Raji (cell line): ENCODE data around the gene NCCRP1.

Source experiments
- POLR2A ChIP-seq: IDR thresholded peaks from 2 replicates; pipeline ENCODE4 v1.6.1; 2011; ENCODE audit warnings: low read depth, low read length, control low read depth; ENCODE audit not compliant: insufficient read depth

Gene NCCRP1

GRCh38 chr19:39172700-39173501, 23.9 kb upstream of the NCCRP1 start:
- no peak for TF ChIP-seq POLR2A

- no peak for TF ChIP-seq POLR2A
These were observed 23.2 kb upstream of the NCCRP1 start for GRCh38 chr19:39173502-39173991.

- no peak for TF ChIP-seq POLR2A
These were observed 22.6 kb upstream of the NCCRP1 start for GRCh38 chr19:39174142-39174541.

GRCh38 chr19:39174558-39175544, 21.9 kb upstream of the NCCRP1 start:
- TF ChIP-seq POLR2A = no peak

- TF ChIP-seq POLR2A = no peak
These were observed 21.2 kb upstream of the NCCRP1 start for GRCh38 chr19:39175564-39175963.

- TF ChIP-seq POLR2A = no peak
These were observed 19.6 kb upstream of the NCCRP1 start for GRCh38 chr19:39177110-39177699.

GRCh38 chr19:39177736-39178135, 19.0 kb upstream of the NCCRP1 start:
- no peak for TF ChIP-seq POLR2A

GRCh38 chr19:39178296-39179006, 18.3 kb upstream of the NCCRP1 start:
- TF ChIP-seq POLR2A = no peak

- TF ChIP-seq POLR2A = no peak
These were observed 17.0 kb upstream of the NCCRP1 start for GRCh38 chr19:39179754-39180153.

- no peak for TF ChIP-seq POLR2A
These were observed 16.0 kb upstream of the NCCRP1 start for GRCh38 chr19:39180749-39181148.

GRCh38 chr19:39181500-39182173, 15.1 kb upstream of the NCCRP1 start:
- no peak for TF ChIP-seq POLR2A

- TF ChIP-seq POLR2A = no peak
These were observed 14.6 kb upstream of the NCCRP1 start for GRCh38 chr19:39182174-39182505.

GRCh38 chr19:39183104-39183503, 13.7 kb upstream of the NCCRP1 start:
- TF ChIP-seq POLR2A = no peak

- TF ChIP-seq POLR2A = no peak
These were observed 10.4 kb upstream of the NCCRP1 start for GRCh38 chr19:39186391-39186790.
